K562 (cell line): ENCODE measurements around the gene SAMM50. TPM values are rescaled to one million over a fixed set of nuclear protein-coding genes. Genes with fewer than 3 reads are reported as not detected.

Experiments
- CBFA2T2 ChIP-seq: fragments of 450-650 bp; conservative IDR thresholded peaks from 2 replicates; pipeline ENCODE4 v1.6.1; 2017; ENCODE audit warnings: mild to moderate bottlenecking
- CXXC5 ChIP-seq: fragments of 250-450 bp; sonication (Bioruptor Pico); IDR thresholded peaks from 2 replicates; pipeline ENCODE4 v1.8.0; 2022; ENCODE audit warnings: inconsistent platforms, mild to moderate bottlenecking, moderate library complexity
- ERF ChIP-seq: fragments of 450-650 bp; formaldehyde crosslinking; IDR thresholded peaks from 2 replicates; pipeline ENCODE4 v1.4.0; 2020; ENCODE audit warnings: mild to moderate bottlenecking, mixed read lengths
- HMGXB4 ChIP-seq: sonication (generic); formaldehyde crosslinking; IDR thresholded peaks from 2 replicates; pipeline ENCODE4 v1.8.1; 2023; ENCODE audit warnings: mild to moderate bottlenecking, missing genetic modification reagents
- MEF2A ChIP-seq: IDR thresholded peaks from 2 replicates; pipeline ENCODE4 v1.6.1; 2011; ENCODE audit warnings: low read depth, mild to moderate bottlenecking, low read length, moderate library complexity; ENCODE audit not compliant: control insufficient read depth
- MGA ChIP-seq: fragments of 450-650 bp; IDR thresholded peaks from 2 replicates; pipeline ENCODE4 v1.6.1; 2016; ENCODE audit warnings: mild to moderate bottlenecking, moderate library complexity
- TEAD2 ChIP-seq: fragments of 450-650 bp; IDR thresholded peaks from 2 replicates; pipeline ENCODE4 v1.6.1; 2016; ENCODE audit warnings: missing genetic modification characterization, control low read depth, missing compliant biosample characterization
- TEAD4 ChIP-seq, 2 experiments: sonication (generic) in 1 of 2; formaldehyde crosslinking in 1 of 2; IDR thresholded peaks; 2 replicates each; pipeline versions ENCODE4 v1.6.1 to v1.8.0; 2012 to 2022; ENCODE audit warnings: borderline replicate concordance in 1 of 2, inconsistent platforms in 1 of 2, low read length in 1 of 2, mild to moderate bottlenecking in 1 of 2, missing genetic modification reagents in 1 of 2
- TRIM28 ChIP-seq: fragments of 450-650 bp; IDR thresholded peaks from 2 replicates; pipeline ENCODE4 v1.6.1; 2017
- ZNF584 ChIP-seq: fragments of 200-800 bp; sonication (Bioruptor generic); IDR thresholded peaks from 2 replicates; pipeline ENCODE4 v1.6.1; 2016; ENCODE audit warnings: low read depth, mild to moderate bottlenecking, missing genetic modification characterization, missing compliant biosample characterization
- ZNF707 ChIP-seq: fragments of 250-450 bp; sonication (Bioruptor Pico); conservative IDR thresholded peaks from 2 replicates; pipeline ENCODE4 v1.8.0; 2022; ENCODE audit warnings: inconsistent platforms, mild to moderate bottlenecking, moderate library complexity
- polyA plus RNA-seq, 8 experiments: library from polyadenylated mRNA; depleted of rRNA in 4 of 8; stranded (reverse) in 5 of 8; unstranded in 3 of 8; fragments of >200 nt; fragmentation: Nextera tagmentation in 2 of 8; fragmentation: Illumina TruSeq in 1 of 8; extraction: Ambion mirVana in 2 of 8; extraction: Trizol in 1 of 8; gene quantifications; 2 replicates each; pipeline versions ENCODE4 v1.2.1 to v1.2.3, GENCODE V29; 2011 to 2014; ENCODE audit warnings: inconsistent platforms in 1 of 8, missing spikeins in 1 of 8
- total RNA-seq, 7 experiments: library from RNA; depleted of rRNA in 6 of 7; stranded (reverse); fragments of >200 nt in 6 of 7; fragmentation: Illumina TruSeq in 2 of 7; extraction: Trizol in 2 of 7; gene quantifications; 2 replicates each; pipeline versions ENCODE4 v1.2.1 to v1.2.3, GENCODE V29; 2011 to 2021; ENCODE audit warnings: low replicate concordance in 1 of 7
- TF ChIP-seq, protein P1 (sequence below), 2 experiments: fragments of 150-350 bp in 1 of 2; IDR thresholded peaks; 2 replicates each; pipeline ENCODE4 v1.6.1; 2012 to 2016; ENCODE audit warnings: low read depth in 2 of 2, low read length in 2 of 2, mild to moderate bottlenecking in 1 of 2, moderate library complexity in 1 of 2

The SAMM50 gene
- total and polyA plus RNA-seq, 9 of the 15 experiments (the other 6 are each of a cell fraction or from before 2014, with no cell fraction given), result 14.6 to 49.3 (median 38.1) TPM

- TF ChIP-seq TEAD2 (tag) (no peak), HMGXB4 (no peak), ERF (CRISPR knock-in tag) (no peak), CBFA2T2 (no peak), MGA (no peak), CXXC5 (CRISPR knock-in tag) (no peak), ZNF707 (CRISPR knock-in tag) (no peak), TEAD4 (IDR thresholded peaks at IDR 0.05; ENCODE audit: low read length) (no peak), TEAD4 (CRISPR knock-in tag; IDR thresholded peaks at IDR 0.05; ENCODE audit: borderline replicate concordance) (no peak), MEF2A (no peak), TRIM28 (no peak), ZNF584 (CRISPR knock-in tag) (no peak)
- TF ChIP-seq, protein P1, sequence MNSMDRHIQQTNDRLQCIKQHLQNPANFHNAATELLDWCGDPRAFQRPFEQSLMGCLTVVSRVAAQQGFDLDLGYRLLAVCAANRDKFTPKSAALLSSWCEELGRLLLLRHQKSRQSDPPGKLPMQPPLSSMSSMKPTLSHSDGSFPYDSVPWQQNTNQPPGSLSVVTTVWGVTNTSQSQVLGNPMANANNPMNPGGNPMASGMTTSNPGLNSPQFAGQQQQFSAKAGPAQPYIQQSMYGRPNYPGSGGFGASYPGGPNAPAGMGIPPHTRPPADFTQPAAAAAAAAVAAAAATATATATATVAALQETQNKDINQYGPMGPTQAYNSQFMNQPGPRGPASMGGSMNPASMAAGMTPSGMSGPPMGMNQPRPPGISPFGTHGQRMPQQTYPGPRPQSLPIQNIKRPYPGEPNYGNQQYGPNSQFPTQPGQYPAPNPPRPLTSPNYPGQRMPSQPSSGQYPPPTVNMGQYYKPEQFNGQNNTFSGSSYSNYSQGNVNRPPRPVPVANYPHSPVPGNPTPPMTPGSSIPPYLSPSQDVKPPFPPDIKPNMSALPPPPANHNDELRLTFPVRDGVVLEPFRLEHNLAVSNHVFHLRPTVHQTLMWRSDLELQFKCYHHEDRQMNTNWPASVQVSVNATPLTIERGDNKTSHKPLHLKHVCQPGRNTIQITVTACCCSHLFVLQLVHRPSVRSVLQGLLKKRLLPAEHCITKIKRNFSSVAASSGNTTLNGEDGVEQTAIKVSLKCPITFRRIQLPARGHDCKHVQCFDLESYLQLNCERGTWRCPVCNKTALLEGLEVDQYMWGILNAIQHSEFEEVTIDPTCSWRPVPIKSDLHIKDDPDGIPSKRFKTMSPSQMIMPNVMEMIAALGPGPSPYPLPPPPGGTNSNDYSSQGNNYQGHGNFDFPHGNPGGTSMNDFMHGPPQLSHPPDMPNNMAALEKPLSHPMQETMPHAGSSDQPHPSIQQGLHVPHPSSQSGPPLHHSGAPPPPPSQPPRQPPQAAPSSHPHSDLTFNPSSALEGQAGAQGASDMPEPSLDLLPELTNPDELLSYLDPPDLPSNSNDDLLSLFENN (IDR thresholded peaks at IDR 0.05; ENCODE audit: low read depth in 2 of 2, low read length in 2 of 2), result no peak
These were observed 47.8 kb downstream of the SAMM50 start (continued) for GRCh38 chr22:44002997-44003396.
